ENCODE measurements around the gene RRP36. TPM values are rescaled to one million over a fixed set of nuclear protein-coding genes. Genes with fewer than 3 reads are reported as not detected.

RRP36 gene
- total and polyA plus RNA-seq, 9 of the 15 experiments (the other 6 are each of a cell fraction or from before 2014, with no cell fraction given), result 27.6 to 150 (median 114) TPM

DNA sequence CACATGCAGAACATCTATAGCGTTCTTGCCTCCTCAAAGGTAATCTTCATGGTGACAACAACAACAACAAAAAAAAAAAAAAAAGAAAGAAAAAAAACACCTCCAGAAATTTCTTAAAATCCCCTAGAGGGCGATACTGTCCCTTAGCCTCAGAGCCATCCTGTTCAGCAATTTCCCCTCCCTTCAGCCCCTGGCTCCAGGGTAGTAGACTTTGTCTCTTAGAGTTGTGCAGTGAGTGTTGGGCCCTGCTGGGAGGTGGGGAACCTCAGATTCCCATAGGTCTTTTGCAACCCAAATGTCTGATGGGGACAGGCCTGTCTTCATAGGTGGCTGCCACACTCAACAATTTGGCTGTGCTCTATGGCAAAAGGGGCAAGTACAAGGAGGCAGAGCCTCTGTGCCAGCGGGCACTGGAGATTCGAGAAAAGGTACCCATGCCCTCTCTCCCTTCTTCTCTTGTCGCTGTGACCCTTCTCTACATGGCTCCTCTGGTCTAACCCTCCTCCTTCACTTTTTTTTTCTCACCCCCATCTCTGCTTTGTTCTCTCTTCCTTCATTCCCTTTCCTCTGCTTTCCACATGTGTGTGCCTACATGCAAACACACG is 48.7 kb downstream of the RRP36 start (continued):
- TF ChIP-seq ARID2 (IDR thresholded peaks at IDR 0.05) (peak; percentile 61; the same call in 1 of the 2 replicates), SMARCB1 (IDR thresholded peaks at IDR 0.05; ENCODE audit: insufficient read length, low read depth) (no peak)

DNA sequence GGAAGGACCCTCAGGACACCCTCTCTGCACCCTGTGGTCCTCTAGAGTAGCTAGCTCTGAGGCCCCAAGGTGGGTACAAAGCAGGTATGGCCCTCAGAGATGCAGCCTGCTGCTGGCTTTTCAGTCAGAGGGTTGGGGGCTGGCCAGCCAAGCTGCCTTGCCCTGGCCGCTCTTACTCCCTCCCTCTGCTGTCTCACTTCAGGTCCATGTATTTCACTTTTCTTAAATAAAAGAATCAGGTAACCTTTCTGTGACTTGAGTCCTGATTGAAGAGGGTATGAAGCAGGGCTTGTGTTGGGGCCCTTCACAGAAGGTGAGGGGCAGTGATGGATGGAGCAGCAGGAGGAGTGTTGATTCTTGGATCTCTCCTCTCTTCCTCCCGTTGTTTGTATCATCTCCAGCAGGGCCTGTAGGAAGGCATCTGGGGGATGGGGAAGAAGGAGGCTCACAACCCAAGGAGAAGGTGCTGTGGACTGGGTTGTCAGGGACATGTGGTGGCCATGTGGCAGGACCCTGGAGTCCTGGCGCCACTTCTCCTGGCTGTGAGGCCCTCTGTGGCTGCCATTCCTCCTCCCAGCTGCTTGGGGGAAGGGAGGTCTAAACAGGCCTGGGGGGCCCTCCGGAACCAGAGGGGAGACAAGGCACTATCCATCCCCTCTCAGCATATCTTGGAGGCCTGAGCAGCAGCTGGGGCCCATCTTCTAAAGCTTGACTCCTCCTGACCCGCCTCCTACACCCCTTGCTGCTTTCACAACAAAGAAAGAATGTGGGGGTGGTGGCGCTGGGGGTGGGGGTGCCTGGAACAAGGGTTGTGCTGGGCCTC is 53.6 kb downstream of the RRP36 start:
- CTCF ChIA-PET (ENCODE audit: low intra/inter-chr PET ratio), result no interaction called here
- intact Hi-C loops (cut with micrococcal nuclease), result no loop called here
- Histone ChIP-seq H3K4me3 (no peak overlapping the region), H3K27me3 (ENCODE audit: control insufficient read depth in 2 of 2, insufficient read depth in 2 of 2, low read length in 2 of 2) (peaks cover 2 to 8% of the 10 kb centered on the region in 2 experiments; a peak in 2 of 5 replicates), H3K27ac (ENCODE audit: extremely low read depth, low read depth, low read length) (no peak overlapping the region), H3K9me1 (ENCODE audit: control insufficient read depth, insufficient read depth, low read length) (no peaks in the 10 kb centered on the region), H3K4me2 (ENCODE audit: insufficient read depth, low read length) (peak overlapping the region; percentile 20; the same call in 1 of the 2 replicates), H4K20me1 (replicated peaks; ENCODE audit: control insufficient read depth, insufficient read depth, low read length) (0 out of 2 replicates have a peak, but pooled peaks cover 2% of the 10 kb centered on the region), H3K79me2 (ENCODE audit: control insufficient read depth, insufficient read depth, low read length) (no peaks in the 10 kb centered on the region), H3K9me3 (replicated peaks; ENCODE audit: control insufficient read depth, insufficient read depth, low read depth, low read length) (no peaks in the 10 kb centered on the region), H3K4me1 (replicated peaks in 1 of 2; ENCODE audit: control insufficient read depth in 2 of 2, insufficient read depth in 2 of 2, low read length in 2 of 2) (peaks cover 0 to 19% of the 10 kb centered on the region in 2 experiments; a peak in 3 of 5 replicates), H3K36me3 (ENCODE audit: control insufficient read depth, insufficient read depth, low read length) (no peaks in the 10 kb centered on the region), H2AFZ (ENCODE audit: low read depth, low read length) (peak overlapping the region; percentile 15; the same call in 1 of the 2 replicates), H3K9ac (ENCODE audit: insufficient read depth in 1 of 2, low read depth in 2 of 2, low read length in 2 of 2) (peak overlapping the region in 1 of 2 experiments; percentile 0; a peak in 1 of 4 replicates)
- BruUV-seq (replicated peaks), result no TSS peak
- WGBS (ENCODE audit: insufficient coverage, low coverage, missing lambda C conversion rate), result 38% methylated on average over 6 of the region's 6 CpGs
- peak; percentile 69 for TF ChIP-seq EGR1 (conservative IDR thresholded peaks at IDR 0.05)
- no peak for TF ChIP-seq SMARCA4 (IDR thresholded peaks at IDR 0.05)
- in situ Hi-C loops (cut with MboI), result no loop called here
- no peak for FAIRE-seq
- POLR2A ChIA-PET, result interaction anchor here (0.5 to 1.2 kb wide), 4 partner anchors 9 to 533 kb away, joined by 3 to 4 read pairs (median 4); no protein-coding TSS in a partner anchor
- peak in 1 of 4 experiments; percentile 38 for DNase-seq (ENCODE audit: extremely low read depth in 1 of 4, low spot score in 3 of 4)
- ATAC-seq, result peak; percentile 5; the same call in 1 of the 3 replicates

Data from K562 (cell line).